Limb (tissue), 2 donors: Measurements from ENCODE around the gene NECAP2.
A peak's percentile ranks its signal among the peaks of the same experiment; 100 is the strongest.

ENCODE experiments used
- DNase-seq, 2 donors: peaks; one replicate each; pipeline ENCODE4 v3.0.0-alpha.2; 2016; ENCODE audit errors: extremely low spot score in 2 of 2

NECAP2 gene, protein sequence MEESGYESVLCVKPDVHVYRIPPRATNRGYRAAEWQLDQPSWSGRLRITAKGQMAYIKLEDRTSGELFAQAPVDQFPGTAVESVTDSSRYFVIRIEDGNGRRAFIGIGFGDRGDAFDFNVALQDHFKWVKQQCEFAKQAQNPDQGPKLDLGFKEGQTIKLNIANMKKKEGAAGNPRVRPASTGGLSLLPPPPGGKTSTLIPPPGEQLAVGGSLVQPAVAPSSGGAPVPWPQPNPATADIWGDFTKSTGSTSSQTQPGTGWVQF

DNA sequence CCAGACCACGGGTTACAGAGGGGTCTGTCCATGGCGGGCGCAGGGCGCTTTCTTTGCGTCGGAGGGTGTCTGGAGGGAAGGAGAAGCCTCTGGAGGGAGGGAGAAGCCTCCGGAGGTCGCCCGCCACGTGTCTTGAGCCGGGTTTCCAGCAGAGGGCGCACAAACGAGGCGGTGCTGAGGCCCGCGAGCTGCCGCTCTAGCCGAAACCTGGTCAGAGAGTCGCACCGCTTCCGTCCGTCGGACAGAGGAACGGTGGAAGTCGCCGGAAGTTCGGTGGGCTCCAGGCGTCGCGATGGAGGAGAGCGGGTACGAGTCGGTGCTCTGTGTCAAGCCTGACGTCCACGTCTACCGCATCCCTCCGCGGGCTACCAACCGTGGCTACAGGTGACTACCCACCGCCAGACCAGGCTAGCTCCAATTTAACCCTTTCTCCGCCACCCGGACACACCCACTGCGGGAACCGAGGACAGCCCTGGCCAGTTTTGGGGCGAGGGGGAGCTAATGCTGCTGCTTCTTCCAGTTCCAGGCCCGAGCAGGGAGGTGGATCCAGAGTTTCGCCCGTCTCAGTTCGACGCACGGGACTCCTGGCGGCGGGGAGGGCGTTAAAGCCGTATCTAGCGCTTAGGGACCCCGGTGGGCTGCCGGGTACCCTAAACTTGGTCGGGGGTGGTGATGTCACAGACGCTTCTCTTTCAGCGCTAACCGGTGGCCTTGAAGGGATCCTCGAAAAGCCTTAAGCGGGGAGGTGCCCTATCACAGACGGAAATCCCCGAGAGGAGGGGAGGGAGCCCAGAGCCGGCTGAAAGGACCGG is at the start of gene NECAP2:
Gene NECAP2 (plus strand): TSS at position 255 of the 812 bp plus-strand sequence. CDS start 38 bp downstream, at position 293.
- peak; percentile 95 to 97 for DNase-seq

DNA sequence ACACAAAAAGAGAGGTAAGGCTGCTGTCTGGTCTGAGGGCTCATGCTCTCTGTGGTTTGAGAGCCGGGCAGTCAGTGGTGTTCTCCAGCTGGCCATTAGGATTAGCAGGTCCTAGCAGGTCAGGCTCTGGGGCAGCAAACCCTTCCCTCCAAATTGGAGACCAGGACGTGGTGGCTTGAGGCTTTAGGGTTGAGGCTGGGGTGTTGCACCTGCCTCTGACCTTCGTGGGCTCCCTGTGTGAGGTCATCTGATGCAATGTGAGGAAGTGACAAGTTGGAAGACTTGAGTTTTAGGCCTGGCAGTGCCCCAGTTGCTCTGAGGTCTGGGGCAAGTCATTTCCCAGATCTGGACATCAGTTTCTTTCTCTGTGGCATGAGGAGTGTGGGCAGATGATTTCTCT is 49.1 kb upstream of the NECAP2 start:
- no peak for DNase-seq

DNA sequence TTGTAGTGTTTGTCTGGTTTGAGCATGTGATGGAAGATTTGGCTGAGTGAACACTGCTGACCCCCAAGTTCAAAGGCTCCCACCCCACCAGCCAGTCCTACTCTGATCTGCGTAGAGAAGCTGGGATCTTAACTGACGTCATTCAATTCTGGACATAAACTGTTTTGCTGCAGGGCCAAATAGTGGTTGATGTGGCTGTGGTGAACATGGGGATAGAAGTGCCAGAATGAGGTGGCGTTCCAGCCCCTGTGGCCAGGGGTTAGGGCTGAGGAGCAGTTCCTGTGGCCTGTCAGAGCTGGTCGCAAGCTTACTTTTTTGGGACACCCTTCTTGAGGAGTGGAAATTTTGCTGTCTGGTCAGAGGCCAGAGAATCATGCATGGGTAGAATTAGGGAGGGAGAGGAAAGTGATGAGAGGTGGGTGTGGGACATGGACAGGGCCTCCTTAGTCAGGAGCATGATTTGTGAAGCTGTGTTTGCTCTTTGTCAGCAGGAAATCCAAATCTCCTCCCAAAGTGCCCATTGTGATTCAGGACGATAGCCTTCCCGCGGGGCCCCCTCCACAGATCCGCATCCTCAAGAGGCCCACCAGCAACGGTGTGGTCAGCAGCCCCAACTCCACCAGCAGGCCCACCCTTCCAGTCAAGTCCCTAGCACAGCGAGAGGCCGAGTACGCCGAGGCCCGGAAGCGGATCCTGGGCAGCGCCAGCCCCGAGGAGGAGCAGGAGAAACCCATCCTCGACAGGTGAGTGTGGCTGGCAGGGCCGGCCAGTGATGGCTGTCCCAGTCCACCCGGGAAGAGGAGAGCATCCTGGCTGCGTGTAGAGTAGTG is 47.6 kb upstream of the NECAP2 start:
- DNase-seq: no peak

DNA sequence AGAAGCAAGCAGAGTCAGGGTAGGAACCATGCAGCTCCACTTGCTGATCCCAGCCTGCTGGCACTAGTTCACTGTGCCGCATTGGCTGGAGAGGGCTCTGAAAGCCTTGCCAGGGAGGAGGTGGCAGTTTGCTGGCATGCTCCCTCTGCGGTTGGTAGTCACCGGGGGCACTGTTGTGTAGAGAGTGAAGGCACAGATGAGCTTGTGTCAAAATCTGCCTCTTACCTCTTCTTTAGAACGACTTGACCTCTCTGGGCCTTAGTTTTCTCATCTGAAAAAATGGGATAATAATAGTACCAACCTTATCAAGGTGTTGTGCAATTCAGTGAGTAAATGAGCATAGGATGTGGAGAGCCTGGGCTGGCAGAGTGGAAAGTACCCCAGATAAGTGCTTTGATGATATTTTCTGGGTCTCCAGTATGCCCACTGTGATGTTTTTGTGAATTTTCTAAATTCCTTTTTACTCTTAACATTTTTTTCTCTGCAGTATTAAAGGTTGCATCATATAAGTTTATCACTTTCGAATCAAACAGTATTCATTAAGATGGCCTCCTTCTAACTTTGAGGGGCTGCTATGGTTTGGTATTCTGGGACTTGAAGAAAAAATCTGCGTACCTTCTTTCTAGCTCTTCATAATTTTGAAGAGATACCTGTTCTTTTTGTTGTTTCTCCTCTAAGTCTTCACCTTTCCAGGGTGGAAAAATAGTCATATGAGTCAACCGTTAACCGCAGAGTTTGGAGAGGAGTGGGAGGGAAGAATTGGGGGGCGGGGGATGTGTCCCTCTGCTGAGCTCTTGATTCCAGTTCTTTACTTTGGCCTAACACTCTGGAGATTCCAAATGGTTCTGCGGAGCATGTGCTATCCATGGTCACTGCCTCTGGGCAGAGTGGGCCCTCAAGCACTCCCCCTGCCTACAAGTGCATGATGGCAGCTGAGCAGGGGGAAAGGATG is 46.7 kb upstream of the NECAP2 start:
- DNase-seq: no peak

DNA sequence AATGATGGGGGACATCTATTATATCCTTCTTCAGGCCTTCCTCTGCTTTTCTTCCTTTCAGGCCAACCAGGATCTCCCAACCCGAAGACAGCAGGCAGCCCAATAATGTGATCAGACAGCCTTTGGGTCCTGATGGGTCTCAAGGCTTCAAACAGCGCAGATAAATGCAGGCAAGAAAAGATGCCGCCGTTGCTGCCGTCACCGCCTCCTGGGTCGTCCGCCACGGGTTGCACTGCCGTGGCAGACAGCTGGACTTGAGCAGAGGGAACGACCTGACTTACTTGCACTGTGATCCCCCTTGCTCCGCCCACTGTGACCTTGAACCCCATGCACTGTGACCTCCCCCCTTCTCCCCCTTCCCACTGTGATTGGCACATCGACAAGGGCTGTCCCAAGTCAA is 45.5 kb upstream of the NECAP2 start:
- no peak for DNase-seq

DNA sequence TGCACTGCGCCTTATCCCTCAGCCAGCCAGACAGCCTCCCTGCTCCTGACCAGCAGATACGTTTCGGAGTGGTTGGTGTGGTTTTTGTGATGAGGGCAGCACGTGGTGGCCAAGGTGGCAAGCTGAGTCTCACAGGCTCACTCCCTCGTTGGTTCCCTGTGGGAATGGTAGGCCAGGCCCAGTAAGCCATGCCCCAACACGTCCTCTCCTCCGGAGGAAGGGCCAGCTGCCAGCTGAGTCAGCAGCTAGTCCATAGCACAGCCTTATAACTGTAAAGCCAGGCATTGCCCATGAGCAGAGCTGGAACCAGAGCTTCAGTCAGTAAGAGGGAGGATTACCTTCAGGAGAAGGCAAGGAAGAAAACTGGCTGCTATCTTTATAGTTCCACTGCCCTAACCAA is 43.9 kb upstream of the NECAP2 start:
- DNase-seq: no peak

DNA sequence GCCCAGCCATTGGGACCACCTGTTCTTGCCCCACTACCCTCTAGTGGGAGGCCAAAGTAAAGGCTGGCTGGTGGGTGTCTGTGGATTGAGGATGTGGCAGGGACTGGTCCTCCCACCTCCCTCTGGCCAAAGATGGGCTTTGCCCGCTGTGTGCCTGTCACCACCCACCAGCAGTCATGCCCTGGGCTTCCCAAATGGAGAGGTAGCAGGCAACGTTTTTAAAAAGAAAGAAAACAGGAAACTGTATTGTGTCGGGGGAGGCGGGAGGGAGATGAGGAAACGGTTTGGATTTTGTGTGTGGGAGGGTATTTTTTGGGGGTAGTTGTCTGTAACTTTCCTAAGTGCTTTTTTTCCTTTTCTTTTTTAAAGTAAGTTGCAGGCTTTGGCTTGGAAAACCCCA is 43.4 kb upstream of the NECAP2 start:
- no peak for DNase-seq

DNA sequence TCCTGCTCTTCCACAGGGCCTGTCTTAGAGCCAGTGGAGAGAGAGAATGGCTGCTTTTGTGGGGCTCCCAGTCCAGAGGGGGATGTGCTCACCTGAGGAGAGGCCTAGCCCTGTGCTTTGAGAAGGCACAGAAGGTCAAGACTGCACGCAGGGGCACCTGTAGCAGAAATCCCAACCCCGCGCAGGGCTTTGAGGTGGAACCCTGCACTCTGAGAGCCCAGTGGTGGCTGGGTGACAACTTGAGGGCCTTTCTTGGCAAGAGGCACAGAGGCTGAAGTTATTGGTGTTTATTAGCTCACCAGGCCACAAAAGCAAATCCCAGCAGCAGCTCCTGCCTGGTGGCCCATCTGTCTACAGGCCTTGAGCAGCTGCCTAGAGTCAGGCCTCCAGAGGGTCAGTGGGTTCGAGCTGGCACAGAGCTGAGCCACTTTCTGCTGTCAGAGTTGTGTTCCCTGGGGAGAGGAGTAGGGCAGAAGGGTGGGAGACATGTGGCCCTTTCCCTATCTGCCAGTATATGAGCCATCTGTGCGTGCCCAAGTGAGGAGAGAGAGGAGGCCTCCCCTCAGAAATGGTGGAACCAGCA is 42.1 kb upstream of the NECAP2 start:
- DNase-seq: no peak

DNA sequence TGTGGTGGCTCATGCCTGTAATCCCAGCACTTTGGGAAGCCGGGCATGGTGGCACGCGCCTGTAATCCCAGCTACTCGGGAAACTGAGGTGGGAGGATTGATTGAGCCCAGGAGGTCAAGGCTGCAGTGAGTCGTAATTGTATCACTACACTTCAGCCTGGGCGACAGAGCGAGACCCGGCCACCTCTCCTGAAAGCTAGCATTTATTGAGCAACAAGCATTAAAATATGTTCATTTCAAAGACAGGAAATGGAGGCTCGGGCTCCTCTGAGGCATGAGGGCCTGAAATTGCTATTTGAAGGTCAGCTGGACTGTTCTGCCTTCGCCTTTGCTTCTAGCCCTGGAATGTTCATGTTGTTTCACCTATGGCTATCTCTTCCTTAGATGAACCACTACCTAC is 37.8 kb upstream of the NECAP2 start:
- no peak for DNase-seq

DNA sequence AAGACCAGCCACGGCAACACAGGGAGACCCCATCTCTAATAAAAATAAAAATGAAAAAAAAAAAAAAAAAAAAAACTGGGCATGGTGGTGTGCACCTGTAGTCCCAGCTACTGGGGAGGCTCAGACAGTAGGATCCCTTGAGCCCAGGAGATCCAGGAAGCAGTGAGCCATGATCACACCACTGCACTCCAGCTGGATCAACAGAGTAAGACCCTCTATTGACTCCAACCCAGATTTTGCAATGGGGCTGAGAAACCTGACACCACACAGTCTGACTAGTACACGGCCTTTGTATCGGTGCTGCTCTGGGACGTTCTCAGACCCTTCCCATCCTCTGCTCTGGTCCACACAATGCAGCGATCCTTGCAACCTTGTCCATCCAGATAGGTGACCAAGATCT is 35.1 kb upstream of the NECAP2 start:
- no peak for DNase-seq

DNA sequence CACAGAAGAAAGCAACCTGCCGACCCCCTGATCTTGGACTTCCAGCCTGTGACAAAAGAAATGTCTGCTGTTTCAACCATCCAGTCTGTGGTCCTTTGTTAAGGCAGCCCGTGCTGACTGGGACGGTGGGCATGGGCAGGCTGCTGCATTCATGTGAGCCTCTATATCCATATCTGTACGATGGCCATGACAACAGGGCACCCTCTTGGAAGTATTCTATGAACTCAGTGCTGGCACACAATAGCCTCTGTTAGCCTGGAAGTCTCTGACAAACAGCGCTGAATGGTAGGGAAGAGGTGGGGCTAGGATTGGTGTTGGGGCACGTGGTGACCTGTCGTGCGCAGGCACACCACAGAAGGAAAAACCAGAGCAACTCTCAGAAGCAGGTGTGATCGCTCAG is 33.7 kb upstream of the NECAP2 start:
- DNase-seq: no peak

DNA sequence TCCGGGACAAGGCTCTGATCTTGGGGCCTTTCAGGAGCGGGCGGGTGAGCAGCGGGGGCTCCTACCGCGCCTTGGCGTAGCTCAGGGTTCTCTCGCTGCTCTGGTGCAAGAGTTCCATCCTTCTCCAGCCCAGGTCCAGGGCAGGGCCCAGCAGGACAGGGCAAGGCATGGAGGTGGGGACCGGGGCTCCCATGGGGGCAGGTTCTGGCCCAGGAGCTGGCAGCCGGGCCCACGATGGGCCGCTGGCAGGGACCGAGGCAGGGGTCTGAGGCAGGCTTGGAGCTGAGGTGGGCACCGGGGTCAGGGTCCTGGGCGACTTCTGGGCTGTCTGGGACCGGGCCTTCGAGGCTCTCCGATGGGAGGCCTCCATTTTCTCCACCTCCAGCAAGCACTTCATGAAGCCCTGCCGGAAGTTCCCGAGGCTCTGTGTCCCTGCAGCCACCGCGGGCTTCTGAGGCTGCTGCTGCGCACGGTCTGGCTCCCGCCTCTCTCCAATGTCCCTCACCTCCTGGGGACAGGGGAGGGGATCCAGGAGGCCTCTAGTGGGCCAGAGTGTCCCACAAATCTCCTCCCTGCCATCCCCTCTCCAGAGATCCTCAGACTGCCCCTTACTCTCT is 30.9 kb upstream of the NECAP2 start:
- DNase-seq: no peak

DNA sequence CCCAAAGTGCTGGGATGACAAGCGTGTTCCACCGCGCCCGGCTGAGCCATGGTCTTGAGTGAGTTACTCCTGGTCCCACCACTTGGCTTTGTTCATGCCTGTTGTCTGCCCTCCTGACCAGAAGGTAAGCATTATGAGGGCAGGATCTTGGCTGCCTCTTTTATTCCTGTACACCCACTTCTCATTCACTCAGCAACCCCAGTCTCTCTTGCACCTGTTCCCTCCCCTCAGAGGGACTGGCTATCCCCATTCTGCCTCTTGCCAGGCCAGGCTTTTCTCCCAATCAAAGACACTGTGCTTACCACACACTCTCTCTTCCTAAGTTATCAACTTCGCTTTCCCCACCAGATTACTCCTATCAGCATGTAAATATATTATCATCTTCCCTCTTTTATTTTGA is 29.7 kb upstream of the NECAP2 start:
- no peak for DNase-seq

DNA sequence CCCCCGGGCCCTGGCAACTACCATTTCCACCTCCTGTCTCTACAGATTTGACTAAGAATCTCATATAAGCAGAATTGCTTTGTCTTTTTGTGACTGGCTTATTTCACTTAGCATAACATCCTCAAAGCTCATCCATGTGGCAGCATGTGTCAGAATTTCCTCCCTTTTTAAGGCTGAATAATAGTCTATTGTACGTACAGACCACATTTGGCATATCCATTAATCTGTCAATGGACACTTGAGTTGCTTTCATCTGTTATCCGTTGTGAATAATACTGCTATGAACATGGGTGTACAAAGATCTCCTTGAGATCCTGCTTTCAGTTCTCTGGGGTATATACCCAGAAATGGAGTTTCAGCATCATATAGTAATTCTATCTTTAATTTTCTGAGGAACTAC is 27.3 kb upstream of the NECAP2 start:
- DNase-seq: no peak

DNA sequence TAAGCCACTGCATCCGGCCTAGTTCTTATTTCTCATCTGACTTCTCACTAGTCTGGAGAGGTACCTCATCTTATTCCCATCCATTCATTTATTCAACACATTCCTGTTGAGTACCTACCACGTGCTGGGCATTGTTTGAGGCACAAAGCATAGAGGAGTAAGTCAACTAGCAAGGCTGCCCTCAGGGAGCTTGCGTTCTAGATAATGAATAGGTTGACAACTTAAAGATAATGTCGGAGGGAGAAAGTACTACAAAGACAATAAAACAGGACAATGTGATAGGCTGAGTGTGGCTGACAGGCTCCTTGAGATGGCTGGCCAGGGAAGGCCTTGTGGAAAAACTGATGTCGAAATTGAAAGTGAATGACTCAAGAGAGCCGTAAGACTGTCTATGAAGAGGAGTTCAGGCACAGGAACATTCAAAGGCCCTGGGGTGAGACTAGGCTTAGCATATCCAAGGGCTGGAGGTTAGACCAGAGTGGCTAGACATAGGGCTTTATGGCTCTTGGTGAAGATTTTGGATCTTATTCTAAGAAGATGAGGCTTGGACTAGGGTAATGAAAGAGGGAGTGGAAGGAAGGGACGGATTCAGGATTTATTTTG is 21.6 kb upstream of the NECAP2 start:
- no peak for DNase-seq

DNA sequence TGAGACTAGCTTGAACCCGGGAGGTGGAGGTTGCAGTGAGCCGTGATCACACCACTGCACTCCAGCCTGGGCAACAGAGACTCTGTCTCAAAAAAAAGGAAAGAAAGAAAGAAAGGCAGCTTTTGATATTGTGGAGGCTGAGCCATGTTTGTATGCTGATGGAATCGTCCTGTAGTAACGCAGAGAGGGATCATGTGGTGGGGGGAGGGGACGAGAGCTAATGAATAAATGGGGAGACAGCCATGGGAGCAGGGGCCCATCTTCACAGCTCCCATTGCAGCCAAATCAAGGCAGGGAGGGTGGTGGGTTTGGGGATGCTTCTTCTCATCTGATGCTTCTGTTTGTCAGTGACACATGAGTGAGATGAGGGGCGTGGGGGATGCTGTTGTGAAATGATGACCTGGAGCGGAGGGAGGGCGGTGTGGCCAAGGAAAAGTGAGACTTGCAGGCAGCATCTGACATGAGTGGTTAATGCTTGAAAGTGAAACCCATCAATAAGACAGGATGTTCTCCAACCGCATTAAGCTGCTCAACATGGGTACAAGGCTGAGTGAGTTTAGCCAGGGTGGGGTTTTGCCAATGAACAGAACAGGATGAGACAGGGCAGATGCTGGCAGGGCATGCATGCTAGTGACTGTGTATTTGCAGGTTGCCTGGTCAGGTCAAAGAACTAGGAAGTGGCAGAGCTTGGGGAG is 20.0 kb upstream of the NECAP2 start:
- no peak for DNase-seq

DNA sequence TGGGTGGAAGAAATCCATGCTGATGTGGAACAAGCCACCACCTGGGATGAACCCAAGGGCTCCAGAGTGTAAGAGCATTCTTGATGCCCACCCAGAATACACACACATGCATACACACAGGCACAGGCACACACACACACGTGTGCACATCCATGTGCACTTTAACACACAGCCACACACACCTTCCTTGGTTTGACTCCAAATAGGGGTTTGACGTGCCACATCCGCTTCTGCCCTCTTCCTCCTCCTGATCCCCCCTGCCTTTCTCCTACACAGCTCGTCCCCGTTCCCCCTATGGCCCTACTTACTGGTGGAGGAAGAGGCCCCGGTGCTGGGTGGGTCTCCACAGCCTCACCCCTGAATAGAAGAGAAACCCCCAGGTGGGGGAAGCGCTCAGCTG is 19.3 kb upstream of the NECAP2 start:
- no peak for DNase-seq

DNA sequence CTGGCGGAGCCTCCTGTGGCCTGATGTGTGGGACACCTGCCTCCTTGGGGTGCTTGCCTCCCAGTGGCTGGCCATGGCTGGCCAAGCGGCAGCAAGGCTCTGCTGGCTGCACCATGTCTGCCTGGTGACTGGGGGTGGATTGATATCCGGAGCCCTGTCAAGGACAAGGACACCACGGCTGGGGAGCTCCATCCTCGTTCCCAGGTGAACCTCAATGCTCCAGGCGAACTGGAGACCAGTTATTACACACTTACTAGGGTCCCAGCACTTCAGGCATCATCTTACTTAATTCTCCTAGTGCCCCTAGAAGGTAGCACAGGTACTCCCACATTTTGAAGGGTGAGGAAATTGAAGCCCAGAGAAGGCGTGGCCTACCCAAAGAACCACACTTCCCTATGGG is 18.5 kb upstream of the NECAP2 start:
- no peak for DNase-seq
